GM12873 (cell line): ENCODE results near the gene PDZK1IP1.

Experiments
- CTCF ChIP-seq: IDR thresholded peaks from 2 replicates; pipeline ENCODE4 v1.5.1; 2012; ENCODE audit warnings: low read depth, mild to moderate bottlenecking, moderate library complexity, low read length, control low read depth; ENCODE audit not compliant: insufficient read depth; ENCODE audit errors: missing control alignments

PDZK1IP1 gene

DNA sequence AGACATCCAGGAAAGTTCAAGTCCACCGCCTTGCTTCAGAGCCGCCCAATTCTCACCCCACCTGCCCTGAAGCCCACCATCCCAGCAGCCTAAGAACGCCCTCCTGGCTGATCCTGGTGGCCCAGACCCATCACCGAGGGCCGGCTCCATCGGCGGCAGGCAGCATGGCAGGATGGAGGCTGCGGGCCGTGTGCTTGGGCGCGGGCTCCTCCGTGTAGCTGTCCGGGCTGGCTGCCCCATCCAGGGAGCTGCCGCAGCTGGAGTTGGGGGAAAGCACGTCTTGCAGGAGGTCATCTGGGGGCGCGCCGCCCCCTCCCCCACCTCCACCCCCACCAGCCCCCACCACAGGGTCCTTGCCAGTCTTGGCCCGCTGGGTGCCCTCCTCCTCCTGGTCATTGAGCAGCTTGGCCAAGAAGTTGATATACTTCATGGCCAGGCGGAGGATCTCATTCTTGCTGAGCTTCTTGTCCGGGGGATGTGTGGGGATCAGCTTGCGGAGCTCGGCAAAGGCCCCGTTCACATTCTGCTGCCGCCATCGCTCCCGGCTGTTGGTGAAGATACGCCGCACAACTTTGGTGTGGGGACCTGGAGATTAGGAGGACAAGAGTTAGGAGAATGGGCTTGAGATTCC, 29.9 kb upstream of the PDZK1IP1 start:
- TF ChIP-seq CTCF: no peak

DNA sequence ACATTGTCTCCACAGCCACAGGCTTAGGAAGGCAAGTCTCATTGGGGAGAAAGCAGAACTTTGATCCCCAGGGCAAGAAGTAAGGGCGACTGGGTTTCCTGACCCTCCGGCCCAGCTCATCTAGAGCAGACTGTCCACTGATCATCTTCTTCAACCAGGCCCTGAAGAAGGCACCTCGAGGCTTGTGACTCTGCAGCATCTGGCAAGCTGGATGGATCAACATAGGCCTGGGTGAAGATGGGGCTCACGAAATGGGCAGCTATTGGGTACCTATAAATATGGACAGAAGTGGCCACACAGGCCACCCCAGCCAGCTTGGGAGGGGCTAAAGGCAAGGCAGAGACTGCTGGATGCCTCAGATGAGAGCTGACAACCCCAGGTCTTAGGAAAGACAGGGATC, 29.2 kb upstream of the PDZK1IP1 start:
- TF ChIP-seq CTCF: no peak

GRCh38 chr1:47216278-47217059, 26.6 kb upstream of the PDZK1IP1 start:
- no peak for TF ChIP-seq CTCF

GRCh38 chr1:47215713-47216112, 25.9 kb upstream of the PDZK1IP1 start:
- no peak for TF ChIP-seq CTCF

- TF ChIP-seq CTCF: no peak
Observed at GRCh38 chr1:47214549-47214948, 24.7 kb upstream of the PDZK1IP1 start.

- TF ChIP-seq CTCF: no peak
Observed at GRCh38 chr1:47213230-47213963, 23.6 kb upstream of the PDZK1IP1 start.

DNA sequence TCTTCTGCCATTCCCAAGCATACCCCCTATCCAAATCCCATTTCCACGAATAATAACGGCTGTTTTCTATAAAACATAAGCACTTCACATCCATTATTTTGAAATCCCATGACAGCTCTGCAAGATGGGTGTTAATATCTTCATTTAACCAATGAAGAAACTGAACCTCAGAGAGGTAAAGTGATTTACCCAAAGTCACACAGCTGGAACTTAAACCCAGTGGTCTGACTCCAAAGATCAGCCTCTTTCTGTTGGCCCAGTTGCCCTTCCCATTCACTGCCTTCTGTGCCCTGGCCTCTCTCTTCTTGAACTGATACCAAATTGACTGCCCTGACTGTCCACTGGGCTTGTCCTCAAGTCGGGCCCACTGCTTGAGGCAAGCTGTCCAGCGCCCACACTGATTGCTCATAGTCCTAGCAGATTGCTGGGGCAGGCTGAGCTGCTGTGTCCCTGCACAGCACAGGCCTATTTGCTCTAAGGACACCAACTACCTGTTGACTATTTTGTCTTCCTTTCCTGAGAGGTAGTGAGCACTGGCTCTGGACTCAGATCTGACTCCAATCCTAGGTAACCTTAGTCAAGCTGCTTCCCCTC, 22.9 kb upstream of the PDZK1IP1 start:
- TF ChIP-seq CTCF: no peak
